22Rv1 (cell line): ENCODE measurements around the gene AP4E1.
"Not testable (repeated sequence)": the region's sequence is repeated elsewhere in the genome, so short reads cannot be mapped to it uniquely, and the experiment has no call there.

ENCODE experiments used
- CTCF ChIP-seq: fragments of 450-650 bp; IDR thresholded peaks from 2 replicates; pipeline ENCODE4 v1.5.1; 2017; ENCODE audit warnings: mild to moderate bottlenecking
- ZFX ChIP-seq: fragments of 450-650 bp; IDR thresholded peaks from 2 replicates; pipeline ENCODE4 v1.6.1; 2017; ENCODE audit warnings: antibody characterized with exemption, borderline replicate concordance

- TF ChIP-seq CTCF, ZFX: not testable (repeated sequence)
Observed at GRCh38 chr15:50919359-50919758, 10.9 kb downstream of the AP4E1 start.
